ENCODE results near the gene PEG3. TPM values are rescaled to one million over a fixed set of nuclear protein-coding genes. Genes with fewer than 3 reads are reported as not detected.

Gene PEG3
- total RNA-seq, 2 donors from 2014 or later, result not detected

DNA sequence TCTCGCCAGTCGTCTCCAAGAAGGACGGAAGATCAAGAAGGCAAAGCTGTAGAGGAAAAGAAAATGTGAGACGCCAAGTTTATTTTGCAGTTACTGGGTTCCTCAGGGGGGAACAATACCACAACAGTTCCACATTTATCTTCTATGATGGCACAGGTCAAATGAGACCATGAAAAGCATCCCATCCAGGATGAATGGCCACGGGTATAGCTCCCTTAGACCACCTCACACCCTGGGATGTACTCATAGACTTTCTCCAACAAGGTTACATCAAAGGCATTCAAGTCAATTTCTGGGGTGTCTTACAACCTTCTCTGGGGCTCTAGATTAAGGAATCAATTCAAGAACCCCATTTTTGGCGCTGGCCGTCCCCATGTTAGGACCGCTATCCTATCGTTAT lies 4.5 kb downstream of the PEG3 start:
- DNase-seq (no peak), ATAC-seq (no peak)
- H3K4me3 Mint-ChIP-seq, result no peak overlapping the region
- H3K9me3 ChIP-seq (ENCODE audit: control insufficient read depth, low read length, poor library complexity, severe bottlenecking), result peaks cover 6% of the 10 kb centered on the region
- no peaks in the 10 kb centered on the region for H3K4me1 Mint-ChIP-seq
- H3K36me3 Mint-ChIP-seq (ENCODE audit: low read depth), result no peaks in the 10 kb centered on the region
- H3K27me3 Mint-ChIP-seq, result peaks cover 2% of the 10 kb centered on the region
- no peak overlapping the region for H3K27ac Mint-ChIP-seq

DNA sequence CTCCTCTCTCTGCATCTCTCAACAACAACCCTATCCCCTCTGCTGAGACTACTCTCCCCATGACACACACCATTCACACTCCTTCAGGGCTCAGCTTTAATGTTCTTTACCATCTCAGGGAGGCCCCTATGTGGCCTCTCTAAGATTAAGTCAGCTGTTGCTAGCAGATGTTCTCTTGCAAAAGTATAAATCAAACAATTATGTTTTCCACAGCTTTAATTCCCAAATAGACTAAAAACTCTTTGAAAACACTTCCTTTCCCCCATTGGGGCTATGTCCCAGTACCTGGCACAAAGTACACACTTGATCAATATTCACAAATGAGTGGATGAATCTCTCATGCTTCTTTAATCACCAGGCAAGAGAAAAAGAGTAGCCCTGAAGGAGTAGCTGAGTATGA lies 5.1 kb downstream of the PEG3 start:
- H3K9me3 ChIP-seq (ENCODE audit: control insufficient read depth, low read length, poor library complexity, severe bottlenecking), result peaks cover 6% of the 10 kb centered on the region
- H3K27ac Mint-ChIP-seq, result no peak overlapping the region

DNA sequence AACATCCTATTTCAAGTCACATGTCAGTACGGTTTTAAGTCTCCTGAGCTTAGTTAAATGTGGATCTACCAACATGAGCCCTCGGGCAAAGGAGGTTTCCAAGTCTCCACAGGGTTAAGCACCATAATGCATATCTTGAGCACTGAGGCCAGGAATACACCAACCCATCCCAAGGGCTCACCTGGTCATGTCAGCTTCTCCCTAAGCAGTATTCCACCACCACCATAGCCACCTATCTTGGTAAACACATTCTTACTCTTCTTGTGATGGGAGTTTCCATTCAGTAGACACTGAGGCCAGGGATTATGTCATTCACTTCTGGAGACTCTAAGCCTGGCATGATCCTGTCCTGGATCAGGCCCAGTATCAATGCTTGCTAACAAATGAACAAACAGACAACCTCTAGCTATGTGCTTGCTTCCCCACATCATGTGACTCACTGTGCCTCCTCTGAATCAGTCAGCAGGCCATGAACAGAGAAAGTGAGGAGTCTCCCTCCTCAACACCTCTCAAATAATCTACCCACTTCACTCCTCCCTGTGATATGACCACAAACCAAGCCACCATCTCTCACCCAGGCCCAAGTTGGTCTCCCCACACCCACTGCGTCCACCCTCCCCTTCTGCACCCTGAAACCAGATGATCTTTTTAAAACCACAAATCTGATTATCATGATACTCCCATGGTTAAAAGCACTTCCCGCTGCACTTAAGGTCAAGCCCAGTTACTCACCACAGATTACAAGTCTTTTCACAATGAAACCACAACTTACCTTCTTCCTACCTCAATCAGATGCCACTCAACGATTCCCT lies 5.8 kb downstream of the PEG3 start:
- peaks cover 6% of the 10 kb centered on the region for H3K9me3 ChIP-seq (ENCODE audit: control insufficient read depth, low read length, poor library complexity, severe bottlenecking)
- no peak overlapping the region for H3K27ac Mint-ChIP-seq
- no peak for ATAC-seq
- no peaks in the 10 kb centered on the region for H3K36me3 Mint-ChIP-seq (ENCODE audit: low read depth)
- no peak overlapping the region for H3K4me3 Mint-ChIP-seq
- no peaks in the 10 kb centered on the region for H3K4me1 Mint-ChIP-seq
- H3K27me3 Mint-ChIP-seq, result no peaks in the 10 kb centered on the region
- DNase-seq, result no peak

More for the DNA sequence above, 5.1 kb downstream of the PEG3 start:
- no peaks in the 10 kb centered on the region for H3K36me3 Mint-ChIP-seq (ENCODE audit: low read depth)
- ATAC-seq, result no peak
- no peak for DNase-seq
- H3K4me1 Mint-ChIP-seq, result no peaks in the 10 kb centered on the region
- H3K27me3 Mint-ChIP-seq, result no peaks in the 10 kb centered on the region
- H3K4me3 Mint-ChIP-seq, result no peak overlapping the region

DNA sequence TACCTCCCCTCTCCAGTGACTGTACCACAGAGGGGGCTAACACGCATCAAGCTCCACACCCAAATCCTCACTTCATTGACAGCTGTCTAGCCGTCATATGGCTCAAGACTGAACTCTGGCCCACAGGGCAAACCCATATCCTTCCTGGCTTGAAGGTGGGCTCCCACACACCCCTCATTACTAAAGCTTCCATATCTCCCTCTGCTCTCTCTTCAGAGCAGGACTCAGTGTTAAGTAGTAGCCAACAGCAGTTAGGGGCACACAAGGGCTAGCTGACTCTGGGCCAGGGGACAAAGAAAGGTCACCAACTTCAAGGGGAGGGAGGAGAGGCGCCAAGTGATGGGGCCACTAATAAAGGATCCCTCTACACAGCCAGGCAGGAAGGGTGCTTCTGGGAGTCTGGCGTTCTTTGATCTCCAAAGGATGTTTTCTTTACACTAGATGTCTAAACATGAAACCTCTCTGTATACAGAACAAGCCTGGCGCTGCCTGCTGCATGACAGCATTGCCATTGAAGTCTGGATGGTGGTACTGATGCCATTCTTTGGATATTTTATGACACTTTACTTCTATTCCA lies 8.1 kb downstream of the PEG3 start:
- Mint-ChIP-seq H3K4me3 (no peak overlapping the region), H3K4me1 (no peaks in the 10 kb centered on the region), H3K36me3 (ENCODE audit: low read depth) (no peaks in the 10 kb centered on the region), H3K27me3 (no peaks in the 10 kb centered on the region), H3K27ac (no peak overlapping the region)
- DNase-seq, result no peak
- H3K9me3 ChIP-seq (ENCODE audit: control insufficient read depth, low read length, poor library complexity, severe bottlenecking), result peaks cover 6% of the 10 kb centered on the region
- ATAC-seq, result no peak

DNA sequence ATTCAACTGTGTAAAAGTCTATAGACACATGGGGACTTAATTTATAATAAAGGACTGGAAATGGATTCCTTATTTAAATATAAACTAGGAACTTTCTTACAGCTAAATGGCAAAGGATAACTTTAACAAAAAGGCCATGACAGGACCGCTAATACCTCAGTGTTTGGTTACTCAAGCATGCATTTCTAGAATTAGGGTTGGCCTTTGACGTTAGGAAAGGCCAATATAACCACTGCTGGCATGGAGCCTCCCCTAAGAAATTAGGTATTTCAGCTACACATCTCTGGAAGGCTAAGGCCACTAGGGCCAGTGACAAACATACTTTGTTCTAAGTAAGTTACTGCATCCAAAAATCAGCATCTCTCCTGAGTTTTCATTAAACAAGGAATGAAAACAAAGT lies 9.3 kb downstream of the PEG3 start:
- H3K27me3 Mint-ChIP-seq, result no peaks in the 10 kb centered on the region
- no peaks in the 10 kb centered on the region for H3K36me3 Mint-ChIP-seq (ENCODE audit: low read depth)
- DNase-seq (no peak), ATAC-seq (no peak)
- peaks cover 6% of the 10 kb centered on the region for H3K9me3 ChIP-seq (ENCODE audit: control insufficient read depth, low read length, poor library complexity, severe bottlenecking)
- no peaks in the 10 kb centered on the region for H3K4me1 Mint-ChIP-seq
- H3K27ac Mint-ChIP-seq, result no peak overlapping the region
- no peak overlapping the region for H3K4me3 Mint-ChIP-seq

DNA sequence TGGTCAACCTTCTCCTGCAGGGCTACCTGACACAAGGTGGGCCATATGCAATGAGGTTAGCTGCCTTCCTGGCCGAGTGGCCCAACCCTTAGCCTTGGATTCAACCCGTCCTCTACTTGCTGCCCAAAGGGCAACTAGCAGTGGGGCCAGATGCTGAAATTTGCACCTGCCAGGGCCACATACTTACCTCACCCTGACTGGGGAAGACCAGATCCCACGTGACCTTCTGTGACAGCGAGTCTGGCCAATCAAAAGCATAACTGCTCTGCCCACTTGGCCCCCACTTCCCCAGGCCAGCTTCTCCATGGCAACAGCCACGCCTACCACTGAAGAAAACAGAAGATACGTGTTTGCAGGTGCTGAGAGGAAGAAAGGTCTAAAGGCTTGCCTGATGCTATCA lies 10.9 kb downstream of the PEG3 start:
- no peaks in the 10 kb centered on the region for H3K9me3 ChIP-seq (ENCODE audit: control insufficient read depth, low read length, poor library complexity, severe bottlenecking)
- Mint-ChIP-seq H3K4me1 (no peaks in the 10 kb centered on the region), H3K27me3 (no peaks in the 10 kb centered on the region), H3K4me3 (no peak overlapping the region), H3K27ac (no peak overlapping the region), H3K36me3 (ENCODE audit: low read depth) (no peaks in the 10 kb centered on the region)
- ATAC-seq, result no peak
- DNase-seq, result no peak

DNA sequence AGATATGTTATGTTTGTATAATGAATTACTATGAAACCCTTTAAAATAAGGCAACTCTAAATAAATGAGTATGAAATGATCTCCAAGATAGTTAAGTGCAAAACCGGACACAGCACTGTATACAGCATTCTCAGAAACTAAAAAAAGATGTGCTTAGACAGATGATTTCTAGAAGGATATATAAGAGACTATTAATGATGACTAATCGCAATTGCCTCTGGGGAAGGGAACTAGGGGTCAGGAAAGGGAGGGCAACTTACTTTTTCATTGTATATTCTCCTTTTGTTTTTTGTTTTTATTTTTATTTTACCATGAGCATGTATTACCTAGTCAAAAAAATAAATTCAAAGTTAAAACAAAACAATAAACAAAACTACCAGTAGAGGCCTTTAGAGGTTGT lies 12.8 kb downstream of the PEG3 start:
- Mint-ChIP-seq H3K27me3 (no peaks in the 10 kb centered on the region), H3K36me3 (ENCODE audit: low read depth) (peaks cover 2% of the 10 kb centered on the region), H3K4me3 (no peak overlapping the region), H3K27ac (no peak overlapping the region), H3K4me1 (no peaks in the 10 kb centered on the region)
- no peaks in the 10 kb centered on the region for H3K9me3 ChIP-seq (ENCODE audit: control insufficient read depth, low read length, poor library complexity, severe bottlenecking)
- DNase-seq, result no peak
- no peak for ATAC-seq

DNA sequence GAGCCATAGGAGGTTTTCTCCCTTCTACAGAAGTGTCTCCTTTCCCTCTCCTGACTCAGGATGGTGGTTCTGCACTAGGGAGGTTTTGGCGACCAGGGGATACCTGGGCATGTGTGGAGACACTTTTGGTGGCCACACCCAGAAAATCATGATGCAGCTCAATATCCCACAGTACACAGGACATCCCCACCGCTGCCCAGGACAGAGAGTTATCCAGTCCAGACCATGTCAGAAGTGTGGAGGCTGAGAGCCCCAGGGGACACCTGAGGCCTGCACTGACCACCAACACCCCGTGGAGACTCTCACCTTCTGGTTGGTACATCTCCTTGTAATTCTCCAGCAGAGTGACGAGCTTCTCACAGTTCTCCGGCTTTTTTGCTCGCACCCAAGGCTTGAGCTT lies 16.6 kb downstream of the PEG3 start:
- Mint-ChIP-seq H3K27me3 (no peaks in the 10 kb centered on the region), H3K27ac (no peak overlapping the region), H3K36me3 (ENCODE audit: low read depth) (peaks cover 2% of the 10 kb centered on the region), H3K4me3 (no peak overlapping the region), H3K4me1 (no peaks in the 10 kb centered on the region)
- no peak for ATAC-seq
- no peaks in the 10 kb centered on the region for H3K9me3 ChIP-seq (ENCODE audit: control insufficient read depth, low read length, poor library complexity, severe bottlenecking)
- DNase-seq, result no peak

DNA sequence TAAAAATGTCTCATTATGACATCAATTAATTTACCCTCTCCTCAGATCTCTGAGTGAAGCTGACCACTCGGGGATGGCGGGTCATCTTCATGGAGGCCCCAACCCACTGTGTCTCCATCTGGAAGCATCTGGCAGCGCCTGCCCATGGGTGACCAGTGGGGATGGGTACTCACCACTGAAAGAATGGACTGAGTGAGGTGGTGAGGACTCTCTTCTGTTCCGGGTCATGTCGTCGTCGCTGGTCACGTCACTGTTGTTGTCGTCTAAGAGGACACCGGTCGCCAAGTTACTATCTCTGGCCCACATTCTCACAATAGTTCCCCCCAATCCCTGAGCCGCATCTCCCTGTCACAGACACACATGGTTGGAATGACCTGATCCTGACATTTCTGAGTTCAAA lies 17.1 kb downstream of the PEG3 start:
- Mint-ChIP-seq H3K27me3 (no peaks in the 10 kb centered on the region), H3K27ac (no peak overlapping the region), H3K4me1 (no peaks in the 10 kb centered on the region), H3K36me3 (ENCODE audit: low read depth) (peaks cover 2% of the 10 kb centered on the region), H3K4me3 (no peak overlapping the region)
- H3K9me3 ChIP-seq (ENCODE audit: control insufficient read depth, low read length, poor library complexity, severe bottlenecking), result no peaks in the 10 kb centered on the region
- ATAC-seq (no peak), DNase-seq (no peak)

DNA sequence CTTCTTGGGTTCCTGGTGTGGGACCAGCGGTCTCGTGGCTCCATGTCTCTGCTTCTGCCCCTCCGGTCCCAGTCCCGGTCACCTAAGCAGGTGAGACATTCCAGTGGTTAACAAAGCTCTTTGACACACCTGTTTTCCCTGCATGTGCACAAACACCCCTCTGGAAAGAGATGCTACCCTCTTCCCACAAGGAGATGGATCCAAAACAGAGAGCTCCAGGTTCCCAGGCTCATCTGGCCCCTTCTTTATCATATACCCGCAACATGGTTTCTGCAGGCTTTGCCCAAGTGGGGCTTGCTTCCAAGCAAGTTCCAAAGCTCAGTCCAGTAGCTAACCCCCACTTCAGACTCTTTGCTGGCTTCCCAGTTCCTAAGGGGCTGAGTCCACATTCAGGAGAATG lies 17.8 kb downstream of the PEG3 start:
- no peaks in the 10 kb centered on the region for H3K4me1 Mint-ChIP-seq
- no peak overlapping the region for H3K4me3 Mint-ChIP-seq
- ATAC-seq (no peak), DNase-seq (no peak)
- no peaks in the 10 kb centered on the region for H3K27me3 Mint-ChIP-seq
- peaks cover 2% of the 10 kb centered on the region for H3K36me3 Mint-ChIP-seq (ENCODE audit: low read depth)
- no peak overlapping the region for H3K27ac Mint-ChIP-seq
- no peaks in the 10 kb centered on the region for H3K9me3 ChIP-seq (ENCODE audit: control insufficient read depth, low read length, poor library complexity, severe bottlenecking)

DNA sequence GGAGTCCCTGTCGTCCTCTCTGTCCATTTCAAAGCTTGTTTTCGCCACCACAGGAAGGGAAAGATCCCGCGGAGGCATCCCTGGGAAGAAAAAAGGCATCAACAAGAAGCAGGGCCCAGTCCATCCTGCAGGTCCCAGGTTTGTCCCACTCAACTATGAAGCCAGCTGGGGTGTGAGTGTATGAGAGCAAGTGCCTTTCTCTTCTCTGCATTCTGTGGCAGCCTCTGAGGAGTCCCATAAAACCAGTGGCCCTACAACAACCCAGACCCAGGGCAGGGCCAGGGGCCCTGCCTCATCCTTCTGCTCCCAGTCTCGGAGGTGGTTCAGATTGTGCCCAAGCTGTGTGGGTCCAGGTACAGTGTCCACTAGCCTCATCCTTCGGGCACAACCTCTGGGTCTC lies 18.9 kb downstream of the PEG3 start:
- no peak overlapping the region for H3K27ac Mint-ChIP-seq
- H3K27me3 Mint-ChIP-seq, result no peaks in the 10 kb centered on the region
- DNase-seq, result no peak
- no peaks in the 10 kb centered on the region for H3K9me3 ChIP-seq (ENCODE audit: control insufficient read depth, low read length, poor library complexity, severe bottlenecking)
- no peak overlapping the region for H3K4me3 Mint-ChIP-seq
- no peaks in the 10 kb centered on the region for H3K4me1 Mint-ChIP-seq
- no peak for ATAC-seq
- peaks cover 2% of the 10 kb centered on the region for H3K36me3 Mint-ChIP-seq (ENCODE audit: low read depth)

DNA sequence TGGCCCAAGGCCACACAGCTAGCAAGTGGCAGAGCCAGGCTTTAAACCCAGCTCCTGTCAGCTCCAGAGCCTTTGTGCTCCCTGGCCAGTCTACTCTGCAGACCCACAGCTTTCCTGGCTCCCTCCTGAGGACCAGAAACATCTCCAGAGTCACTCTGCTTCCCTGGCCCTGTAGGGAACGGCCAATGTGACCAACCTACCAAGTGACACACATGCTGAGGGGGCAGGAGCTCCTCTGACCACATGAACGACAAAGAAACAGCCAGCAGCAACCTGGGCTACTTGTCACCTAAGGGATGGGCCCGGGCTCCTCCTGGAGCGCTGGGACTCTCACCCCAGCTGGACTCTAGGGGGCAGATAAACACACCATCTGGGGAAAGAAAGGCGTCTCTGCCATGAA lies 19.3 kb downstream of the PEG3 start:
- DNase-seq (no peak), ATAC-seq (no peak)
- H3K4me1 Mint-ChIP-seq, result no peaks in the 10 kb centered on the region
- peaks cover 2% of the 10 kb centered on the region for H3K36me3 Mint-ChIP-seq (ENCODE audit: low read depth)
- no peaks in the 10 kb centered on the region for H3K9me3 ChIP-seq (ENCODE audit: control insufficient read depth, low read length, poor library complexity, severe bottlenecking)
- H3K4me3 Mint-ChIP-seq, result no peak overlapping the region
- no peak overlapping the region for H3K27ac Mint-ChIP-seq
- H3K27me3 Mint-ChIP-seq, result no peaks in the 10 kb centered on the region

DNA sequence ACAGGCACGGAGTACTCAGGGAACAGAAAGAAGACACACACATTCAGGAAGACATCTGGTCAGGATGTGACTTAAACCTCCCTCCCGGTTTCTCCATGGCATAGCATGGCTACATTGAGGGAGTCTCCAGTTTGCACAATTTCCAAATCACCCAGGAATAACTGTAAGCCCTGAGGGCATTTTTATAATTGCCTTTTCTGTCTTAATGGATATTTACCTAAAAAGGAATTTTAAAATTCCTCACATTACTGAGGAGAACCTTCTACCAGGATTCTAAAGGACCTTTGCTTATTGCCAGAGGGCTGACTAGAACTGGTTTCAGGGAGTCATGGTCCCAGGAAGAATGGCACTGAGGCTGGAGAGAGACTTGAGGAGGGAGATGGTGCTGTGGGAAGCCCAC lies 21.4 kb downstream of the PEG3 start:
- H3K27ac Mint-ChIP-seq, result no peak overlapping the region
- ATAC-seq, result no peak
- no peaks in the 10 kb centered on the region for H3K27me3 Mint-ChIP-seq
- no peak overlapping the region for H3K4me3 Mint-ChIP-seq
- DNase-seq, result no peak
- no peaks in the 10 kb centered on the region for H3K9me3 ChIP-seq (ENCODE audit: control insufficient read depth, low read length, poor library complexity, severe bottlenecking)
- H3K36me3 Mint-ChIP-seq (ENCODE audit: low read depth), result peaks cover 2% of the 10 kb centered on the region
- H3K4me1 Mint-ChIP-seq, result no peaks in the 10 kb centered on the region

DNA sequence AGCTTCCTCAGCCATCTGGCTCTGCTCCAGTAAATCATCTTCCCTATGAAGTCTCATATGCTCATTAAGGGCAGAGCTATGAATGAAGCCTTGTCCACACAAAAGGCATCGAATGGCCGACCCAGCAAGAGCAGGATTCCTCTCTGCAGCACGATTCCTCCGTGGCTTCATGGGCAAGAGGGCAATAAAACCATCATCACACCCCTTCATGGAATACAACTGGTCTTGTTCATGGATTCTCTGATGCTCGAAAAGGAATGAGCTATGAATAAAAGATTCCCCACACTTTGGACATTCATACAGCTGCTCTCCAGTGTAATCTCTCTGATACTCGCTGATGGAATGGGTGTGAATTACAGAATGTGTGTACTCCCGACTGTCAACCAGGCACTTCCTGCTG lies 25.9 kb downstream of the PEG3 start:
- Mint-ChIP-seq H3K4me1 (no peaks in the 10 kb centered on the region), H3K36me3 (ENCODE audit: low read depth) (peaks cover 4% of the 10 kb centered on the region), H3K27me3 (no peaks in the 10 kb centered on the region), H3K27ac (no peak overlapping the region), H3K4me3 (no peak overlapping the region)
- DNase-seq (no peak), ATAC-seq (no peak)
- H3K9me3 ChIP-seq (ENCODE audit: control insufficient read depth, low read length, poor library complexity, severe bottlenecking), result no peaks in the 10 kb centered on the region

Data from T-helper 17 cell (primary cell).